Activated T-helper 2 cell treated with anti-CD3 and anti-CD28 coated beads, Interferon-gamma antibody, Interleukin-2, Interleukin-4, amounts not matched to agents 10 μg/mL and 5 μg/mL and 100 μg/mL, durations not matched to agents 14 hours and 24 hours and 36 hours (primary cell): Measurements from ENCODE around the gene C16orf87. TPM values are rescaled to one million over a fixed set of nuclear protein-coding genes. Genes with fewer than 3 reads are reported as not detected.
"Not testable (repeated sequence)": the region's sequence is repeated elsewhere in the genome, so short reads cannot be mapped to it uniquely, and the experiment has no call there.

Source experiments
- DNase-seq: peaks from one replicate; pipeline ENCODE4 v3.0.0; 2021; ENCODE audit warnings: low spot score
- H3K27ac Mint-ChIP-seq: one replicate; pipeline ENCODE4 v1.8.0; 2021; ENCODE audit warnings: mixed read lengths
- H3K27me3 Mint-ChIP-seq: one replicate; pipeline ENCODE4 v1.8.0; 2021; ENCODE audit warnings: low read depth, mixed read lengths
- H3K36me3 Mint-ChIP-seq: one replicate; pipeline ENCODE4 v1.8.0; 2021; ENCODE audit warnings: low read depth, mixed read lengths
- H3K4me1 Mint-ChIP-seq: one replicate; pipeline ENCODE4 v1.8.0; 2021; ENCODE audit warnings: low read depth, mixed read lengths
- H3K4me3 Mint-ChIP-seq: one replicate; pipeline ENCODE4 v1.8.0; 2021; ENCODE audit warnings: low read depth, mild to moderate bottlenecking, moderate library complexity, mixed read lengths
- H3K9me3 Mint-ChIP-seq: one replicate; pipeline ENCODE4 v1.8.0; 2021; ENCODE audit warnings: mixed read lengths
- intact Hi-C: fragments of 100-400 bp; cut with micrococcal nuclease; formaldehyde crosslinking; loops from one replicate; pipeline ENCODE4 v1.15.1; 2023
- total RNA-seq: library from RNA; stranded (reverse); gene quantifications from 2 replicates; pipeline ENCODE4 v1.2.3, GENCODE V29; 2022

C16orf87 gene
- total RNA-seq, 1 donor from 2014 or later = 24.0 TPM

GRCh38 chr16:46787909-46788308 is 43.1 kb downstream of the C16orf87 start:
- Mint-ChIP-seq H3K4me1 (peaks cover 31% of the 10 kb centered on the region), H3K36me3 (peaks cover 8% of the 10 kb centered on the region), H3K27me3 (no peaks in the 10 kb centered on the region), H3K27ac (no peak overlapping the region), H3K4me3 (no peak overlapping the region), H3K9me3 (peaks cover 15% of the 10 kb centered on the region)
- intact Hi-C loops = no loop called here
- no peak for DNase-seq

GRCh38 chr16:46785076-46785845 is 45.7 kb downstream of the C16orf87 start:
- H3K27me3 Mint-ChIP-seq = no peaks in the 10 kb centered on the region
- DNase-seq = no peak
- no peak overlapping the region for H3K4me3 Mint-ChIP-seq
- H3K27ac Mint-ChIP-seq = no peak overlapping the region
- no peaks in the 10 kb centered on the region for H3K36me3 Mint-ChIP-seq
- intact Hi-C loops = no loop called here
- H3K9me3 Mint-ChIP-seq = peaks cover 10% of the 10 kb centered on the region
- H3K4me1 Mint-ChIP-seq = peaks cover 17% of the 10 kb centered on the region

- not testable (repeated sequence) for H3K4me3 Mint-ChIP-seq, H3K27ac Mint-ChIP-seq, H3K27me3 Mint-ChIP-seq, H3K36me3 Mint-ChIP-seq, DNase-seq, H3K9me3 Mint-ChIP-seq
- H3K4me1 Mint-ChIP-seq = peaks cover 14% of the 10 kb centered on the region
- intact Hi-C loops = loop anchor here (5.0 kb wide), 1 partner anchor 38 kb away; no protein-coding TSS in a partner anchor
Measured at GRCh38 chr16:46784569-46784968, 46.4 kb downstream of the C16orf87 start.

- Mint-ChIP-seq H3K9me3 (peaks cover 10% of the 10 kb centered on the region), H3K4me1 (peaks cover 12% of the 10 kb centered on the region), H3K27me3 (no peaks in the 10 kb centered on the region), H3K4me3 (no peak overlapping the region), H3K27ac (no peak overlapping the region), H3K36me3 (no peaks in the 10 kb centered on the region)
- intact Hi-C loops = loop anchor here (5.0 kb wide), 1 partner anchor 39 kb away; no protein-coding TSS in a partner anchor
- DNase-seq = no peak
Measured at GRCh38 chr16:46783800-46784199, 47.2 kb downstream of the C16orf87 start.

- Mint-ChIP-seq H3K36me3 (no peaks in the 10 kb centered on the region), H3K4me3 (no peak overlapping the region), H3K27ac (no peak overlapping the region), H3K4me1 (peaks cover 12% of the 10 kb centered on the region), H3K9me3 (peaks cover 10% of the 10 kb centered on the region), H3K27me3 (no peaks in the 10 kb centered on the region)
- intact Hi-C loops = loop anchor here (5.0 kb wide), 1 partner anchor 40 kb away; no protein-coding TSS in a partner anchor
- DNase-seq = no peak
Measured at GRCh38 chr16:46782320-46782719, 48.7 kb downstream of the C16orf87 start.

GRCh38 chr16:46777804-46778203 is 53.2 kb downstream of the C16orf87 start:
- no peak overlapping the region for H3K4me3 Mint-ChIP-seq
- no peaks in the 10 kb centered on the region for H3K9me3 Mint-ChIP-seq
- intact Hi-C loops = no loop called here
- H3K4me1 Mint-ChIP-seq = no peaks in the 10 kb centered on the region
- DNase-seq = no peak
- H3K27ac Mint-ChIP-seq = no peak overlapping the region
- no peaks in the 10 kb centered on the region for H3K27me3 Mint-ChIP-seq
- H3K36me3 Mint-ChIP-seq = no peaks in the 10 kb centered on the region

GRCh38 chr16:46775214-46775613 is 55.8 kb downstream of the C16orf87 start:
- no peak for DNase-seq
- H3K27ac Mint-ChIP-seq = no peak overlapping the region
- H3K4me1 Mint-ChIP-seq = no peaks in the 10 kb centered on the region
- H3K36me3 Mint-ChIP-seq = no peaks in the 10 kb centered on the region
- peaks cover 6% of the 10 kb centered on the region for H3K27me3 Mint-ChIP-seq
- intact Hi-C loops = no loop called here
- no peak overlapping the region for H3K4me3 Mint-ChIP-seq
- H3K9me3 Mint-ChIP-seq = no peaks in the 10 kb centered on the region

GRCh38 chr16:46774743-46775177 is 56.2 kb downstream of the C16orf87 start:
- intact Hi-C loops = no loop called here
- H3K27ac Mint-ChIP-seq = no peak overlapping the region
- no peak for DNase-seq
- no peaks in the 10 kb centered on the region for H3K4me1 Mint-ChIP-seq
- H3K36me3 Mint-ChIP-seq = no peaks in the 10 kb centered on the region
- H3K27me3 Mint-ChIP-seq = peaks cover 6% of the 10 kb centered on the region
- no peak overlapping the region for H3K4me3 Mint-ChIP-seq
- H3K9me3 Mint-ChIP-seq = no peaks in the 10 kb centered on the region

GRCh38 chr16:46772463-46772862 is 58.5 kb downstream of the C16orf87 start:
- no peaks in the 10 kb centered on the region for H3K9me3 Mint-ChIP-seq
- no peaks in the 10 kb centered on the region for H3K4me1 Mint-ChIP-seq
- H3K27me3 Mint-ChIP-seq = peaks cover 8% of the 10 kb centered on the region
- no peak for DNase-seq
- no peak overlapping the region for H3K27ac Mint-ChIP-seq
- H3K36me3 Mint-ChIP-seq = no peaks in the 10 kb centered on the region
- intact Hi-C loops = no loop called here
- H3K4me3 Mint-ChIP-seq = no peak overlapping the region

- intact Hi-C loops = no loop called here
- H3K27ac Mint-ChIP-seq = no peak overlapping the region
- H3K4me1 Mint-ChIP-seq = peaks cover 2% of the 10 kb centered on the region
- no peaks in the 10 kb centered on the region for H3K9me3 Mint-ChIP-seq
- peaks cover 13% of the 10 kb centered on the region for H3K27me3 Mint-ChIP-seq
- H3K36me3 Mint-ChIP-seq = no peaks in the 10 kb centered on the region
- no peak overlapping the region for H3K4me3 Mint-ChIP-seq
- no peak for DNase-seq
Measured at GRCh38 chr16:46768809-46769208, 62.2 kb downstream of the C16orf87 start.

- no peak for DNase-seq
- Mint-ChIP-seq H3K9me3 (no peaks in the 10 kb centered on the region), H3K27ac (no peak overlapping the region), H3K4me1 (peaks cover 2% of the 10 kb centered on the region), H3K4me3 (no peak overlapping the region), H3K27me3 (peaks cover 8% of the 10 kb centered on the region), H3K36me3 (no peaks in the 10 kb centered on the region)
- intact Hi-C loops = no loop called here
Measured at GRCh38 chr16:46765050-46765449, 65.9 kb downstream of the C16orf87 start.

- peaks cover 2% of the 10 kb centered on the region for H3K4me1 Mint-ChIP-seq
- intact Hi-C loops = no loop called here
- H3K9me3 Mint-ChIP-seq = no peaks in the 10 kb centered on the region
- H3K27me3 Mint-ChIP-seq = peaks cover 8% of the 10 kb centered on the region
- no peaks in the 10 kb centered on the region for H3K36me3 Mint-ChIP-seq
- H3K4me3 Mint-ChIP-seq = no peak overlapping the region
- no peak for DNase-seq
- H3K27ac Mint-ChIP-seq = no peak overlapping the region
Measured at GRCh38 chr16:46763147-46763546, 67.8 kb downstream of the C16orf87 start.

GRCh38 chr16:46762583-46762982 is 68.4 kb downstream of the C16orf87 start:
- H3K36me3 Mint-ChIP-seq = no peaks in the 10 kb centered on the region
- peaks cover 2% of the 10 kb centered on the region for H3K4me1 Mint-ChIP-seq
- intact Hi-C loops = no loop called here
- no peak for DNase-seq
- no peaks in the 10 kb centered on the region for H3K9me3 Mint-ChIP-seq
- no peak overlapping the region for H3K27ac Mint-ChIP-seq
- no peak overlapping the region for H3K4me3 Mint-ChIP-seq
- H3K27me3 Mint-ChIP-seq = peaks cover 5% of the 10 kb centered on the region
